Measurements from ENCODE around the gene DPY30.
A peak's percentile ranks its signal among the peaks of the same experiment; 100 is the strongest.

Gene DPY30

DNA sequence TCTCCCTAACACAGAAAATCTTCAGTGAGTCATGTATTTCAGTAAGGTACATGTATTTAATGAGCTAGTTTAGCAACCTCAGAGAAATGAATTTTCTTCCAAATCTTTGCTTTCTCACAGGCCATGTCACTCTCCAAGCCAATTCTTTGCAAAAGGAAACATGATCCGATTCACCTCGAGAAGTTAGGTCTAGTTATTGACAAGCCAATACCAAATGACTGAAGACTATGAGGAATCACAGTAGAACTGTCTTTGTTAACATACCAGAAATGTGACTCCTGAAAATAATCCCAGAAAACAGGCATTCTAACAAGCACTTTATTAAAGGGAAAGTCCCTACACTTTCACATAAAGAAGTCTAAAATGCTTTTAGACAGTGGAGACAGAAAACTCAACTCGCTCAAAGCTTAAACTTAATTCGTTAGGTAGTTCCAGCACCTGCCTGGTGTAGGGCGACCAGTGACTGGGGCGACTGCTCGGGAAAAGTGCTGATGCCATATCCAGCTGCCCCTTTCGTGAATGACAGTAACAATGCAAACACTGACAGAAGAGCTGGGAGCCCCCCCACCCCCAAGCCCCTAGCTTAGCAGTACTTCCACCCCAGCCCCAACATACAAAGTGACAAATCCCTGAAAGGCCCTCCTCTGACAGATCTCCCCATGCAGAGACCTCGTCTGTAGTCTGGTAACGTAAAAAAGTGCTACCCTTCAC is 30.6 kb downstream of the DPY30 start:
- peak overlapping the region; percentile 96 for H3K4me3 ChIP-seq (ENCODE audit: low read length)
- H3K27me3 ChIP-seq (replicated peaks; ENCODE audit: control insufficient read depth, insufficient read depth, low read length), result no peaks in the 10 kb centered on the region
- H3K9me3 ChIP-seq (ENCODE audit: control insufficient read depth, low read length), result no peaks in the 10 kb centered on the region
- H3K4me1 ChIP-seq (ENCODE audit: control insufficient read depth, insufficient read depth, low read length), result peaks cover 23% of the 10 kb centered on the region
- H3K9ac ChIP-seq (ENCODE audit: low read length), result peak overlapping the region; percentile 91
- peak; percentile 55 for DNase-seq (ENCODE audit: low read depth)
- H3K36me3 ChIP-seq (ENCODE audit: control insufficient read depth, insufficient read depth, low read length, severe bottlenecking), result no peaks in the 10 kb centered on the region

DNA sequence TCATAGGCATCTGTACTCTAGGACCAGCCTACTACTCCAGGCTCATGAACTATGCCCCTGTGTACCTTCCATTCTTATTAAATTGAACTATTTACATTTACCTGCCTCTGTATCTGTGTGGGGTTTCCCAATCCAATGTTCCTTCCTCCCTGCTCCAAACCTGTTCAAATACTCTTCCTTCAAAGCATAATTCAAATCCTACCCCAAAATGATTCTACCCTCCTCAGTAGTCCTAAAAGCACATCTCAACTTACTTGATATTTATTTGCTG is 32.5 kb downstream of the DPY30 start:
- H3K4me1 ChIP-seq (ENCODE audit: control insufficient read depth, insufficient read depth, low read length), result peaks cover 23% of the 10 kb centered on the region
- no peaks in the 10 kb centered on the region for H3K9me3 ChIP-seq (ENCODE audit: control insufficient read depth, low read length)
- no peaks in the 10 kb centered on the region for H3K27me3 ChIP-seq (replicated peaks; ENCODE audit: control insufficient read depth, insufficient read depth, low read length)
- no peaks in the 10 kb centered on the region for H3K36me3 ChIP-seq (ENCODE audit: control insufficient read depth, insufficient read depth, low read length, severe bottlenecking)
- no peak overlapping the region for H3K9ac ChIP-seq (ENCODE audit: low read length)
- no peak for DNase-seq (ENCODE audit: low read depth)
- no peak overlapping the region for H3K4me3 ChIP-seq (ENCODE audit: low read length)

- Histone ChIP-seq H3K36me3 (ENCODE audit: control insufficient read depth, insufficient read depth, low read length, severe bottlenecking) (no peaks in the 10 kb centered on the region), H3K4me1 (ENCODE audit: control insufficient read depth, insufficient read depth, low read length) (peaks cover 18% of the 10 kb centered on the region), H3K9me3 (ENCODE audit: control insufficient read depth, low read length) (no peaks in the 10 kb centered on the region), H3K9ac (ENCODE audit: low read length) (no peak overlapping the region), H3K27me3 (replicated peaks; ENCODE audit: control insufficient read depth, insufficient read depth, low read length) (no peaks in the 10 kb centered on the region), H3K4me3 (ENCODE audit: low read length) (no peak overlapping the region)
- no peak for DNase-seq (ENCODE audit: low read depth)
These were observed 34.1 kb downstream of the DPY30 start for GRCh38 chr2:32005371-32005976.

GRCh38 chr2:32003791-32004190 is 35.8 kb downstream of the DPY30 start:
- no peaks in the 10 kb centered on the region for H3K9me3 ChIP-seq (ENCODE audit: control insufficient read depth, low read length)
- DNase-seq (ENCODE audit: low read depth), result no peak
- H3K27me3 ChIP-seq (replicated peaks; ENCODE audit: control insufficient read depth, insufficient read depth, low read length), result no peaks in the 10 kb centered on the region
- peaks cover 15% of the 10 kb centered on the region for H3K4me1 ChIP-seq (ENCODE audit: control insufficient read depth, insufficient read depth, low read length)
- no peak overlapping the region for H3K4me3 ChIP-seq (ENCODE audit: low read length)
- no peaks in the 10 kb centered on the region for H3K36me3 ChIP-seq (ENCODE audit: control insufficient read depth, insufficient read depth, low read length, severe bottlenecking)
- H3K9ac ChIP-seq (ENCODE audit: low read length), result no peak overlapping the region

- Histone ChIP-seq H3K27me3 (replicated peaks; ENCODE audit: control insufficient read depth, insufficient read depth, low read length) (no peaks in the 10 kb centered on the region), H3K36me3 (ENCODE audit: control insufficient read depth, insufficient read depth, low read length, severe bottlenecking) (no peaks in the 10 kb centered on the region), H3K9me3 (ENCODE audit: control insufficient read depth, low read length) (no peaks in the 10 kb centered on the region), H3K4me1 (ENCODE audit: control insufficient read depth, insufficient read depth, low read length) (peaks cover 4% of the 10 kb centered on the region), H3K9ac (ENCODE audit: low read length) (no peak overlapping the region), H3K4me3 (ENCODE audit: low read length) (no peak overlapping the region)
- no peak for DNase-seq (ENCODE audit: low read depth)
These were observed 37.2 kb downstream of the DPY30 start for GRCh38 chr2:32002406-32002805.

- H3K9ac ChIP-seq (ENCODE audit: low read length), result no peak overlapping the region
- H3K27me3 ChIP-seq (replicated peaks; ENCODE audit: control insufficient read depth, insufficient read depth, low read length), result no peaks in the 10 kb centered on the region
- H3K36me3 ChIP-seq (ENCODE audit: control insufficient read depth, insufficient read depth, low read length, severe bottlenecking), result no peaks in the 10 kb centered on the region
- peaks cover 14% of the 10 kb centered on the region for H3K4me1 ChIP-seq (ENCODE audit: control insufficient read depth, insufficient read depth, low read length)
- H3K9me3 ChIP-seq (ENCODE audit: control insufficient read depth, low read length), result no peaks in the 10 kb centered on the region
- no peak for DNase-seq (ENCODE audit: low read depth)
- no peak overlapping the region for H3K4me3 ChIP-seq (ENCODE audit: low read length)
These were observed 40.2 kb downstream of the DPY30 start for GRCh38 chr2:31999438-31999837.

GRCh38 chr2:31998731-31999383 is 40.7 kb downstream of the DPY30 start:
- Histone ChIP-seq H3K9me3 (ENCODE audit: control insufficient read depth, low read length) (no peaks in the 10 kb centered on the region), H3K4me3 (ENCODE audit: low read length) (no peak overlapping the region), H3K9ac (ENCODE audit: low read length) (no peak overlapping the region), H3K27me3 (replicated peaks; ENCODE audit: control insufficient read depth, insufficient read depth, low read length) (no peaks in the 10 kb centered on the region), H3K36me3 (ENCODE audit: control insufficient read depth, insufficient read depth, low read length, severe bottlenecking) (no peaks in the 10 kb centered on the region), H3K4me1 (ENCODE audit: control insufficient read depth, insufficient read depth, low read length) (peaks cover 14% of the 10 kb centered on the region)
- no peak for DNase-seq (ENCODE audit: low read depth)

GRCh38 chr2:31997653-31998052 is 42.0 kb downstream of the DPY30 start:
- no peaks in the 10 kb centered on the region for H3K36me3 ChIP-seq (ENCODE audit: control insufficient read depth, insufficient read depth, low read length, severe bottlenecking)
- DNase-seq (ENCODE audit: low read depth), result no peak

GRCh38 chr2:31996571-31997150 is 42.9 kb downstream of the DPY30 start:
- Histone ChIP-seq H3K9ac (ENCODE audit: low read length) (no peak overlapping the region), H3K4me1 (ENCODE audit: control insufficient read depth, insufficient read depth, low read length) (peaks cover 17% of the 10 kb centered on the region), H3K27me3 (replicated peaks; ENCODE audit: control insufficient read depth, insufficient read depth, low read length) (no peaks in the 10 kb centered on the region), H3K36me3 (ENCODE audit: control insufficient read depth, insufficient read depth, low read length, severe bottlenecking) (no peaks in the 10 kb centered on the region), H3K9me3 (ENCODE audit: control insufficient read depth, low read length) (no peaks in the 10 kb centered on the region), H3K4me3 (ENCODE audit: low read length) (no peak overlapping the region)
- DNase-seq (ENCODE audit: low read depth), result no peak

More at GRCh38 chr2:31997653-31998052, 42.0 kb downstream of the DPY30 start:
- no peak overlapping the region for H3K4me3 ChIP-seq (ENCODE audit: low read length)
- peaks cover 14% of the 10 kb centered on the region for H3K4me1 ChIP-seq (ENCODE audit: control insufficient read depth, insufficient read depth, low read length)
- H3K9me3 ChIP-seq (ENCODE audit: control insufficient read depth, low read length), result no peaks in the 10 kb centered on the region
- H3K9ac ChIP-seq (ENCODE audit: low read length), result no peak overlapping the region
- no peaks in the 10 kb centered on the region for H3K27me3 ChIP-seq (replicated peaks; ENCODE audit: control insufficient read depth, insufficient read depth, low read length)

- DNase-seq (ENCODE audit: low read depth), result no peak
- Histone ChIP-seq H3K9ac (ENCODE audit: low read length) (no peak overlapping the region), H3K36me3 (ENCODE audit: control insufficient read depth, insufficient read depth, low read length, severe bottlenecking) (no peaks in the 10 kb centered on the region), H3K9me3 (ENCODE audit: control insufficient read depth, low read length) (no peaks in the 10 kb centered on the region), H3K4me3 (ENCODE audit: low read length) (no peak overlapping the region), H3K27me3 (replicated peaks; ENCODE audit: control insufficient read depth, insufficient read depth, low read length) (no peaks in the 10 kb centered on the region), H3K4me1 (ENCODE audit: control insufficient read depth, insufficient read depth, low read length) (peaks cover 18% of the 10 kb centered on the region)
These were observed 46.7 kb downstream of the DPY30 start for GRCh38 chr2:31992934-31993333.

GRCh38 chr2:31992025-31992579 is 47.5 kb downstream of the DPY30 start:
- no peak overlapping the region for H3K9ac ChIP-seq (ENCODE audit: low read length)
- no peaks in the 10 kb centered on the region for H3K36me3 ChIP-seq (ENCODE audit: control insufficient read depth, insufficient read depth, low read length, severe bottlenecking)
- no peak overlapping the region for H3K4me3 ChIP-seq (ENCODE audit: low read length)
- peaks cover 20% of the 10 kb centered on the region for H3K4me1 ChIP-seq (ENCODE audit: control insufficient read depth, insufficient read depth, low read length)
- H3K27me3 ChIP-seq (replicated peaks; ENCODE audit: control insufficient read depth, insufficient read depth, low read length), result no peaks in the 10 kb centered on the region
- no peaks in the 10 kb centered on the region for H3K9me3 ChIP-seq (ENCODE audit: control insufficient read depth, low read length)
- no peak for DNase-seq (ENCODE audit: low read depth)
